Right renal pelvis (tissue), 4 donors: ENCODE results near the gene STX8. TPM values are rescaled to one million over a fixed set of nuclear protein-coding genes. Genes with fewer than 3 reads are reported as not detected.

ENCODE experiments used
- DNase-seq, 4 donors: peaks; one replicate each; pipeline ENCODE4 v3.0.0-alpha.2; 2013; ENCODE audit warnings: low read depth in 4 of 4, low spot score in 3 of 4, missing footprints in 1 of 4
- polyA plus RNA-seq, 4 donors: library from polyadenylated mRNA; unstranded; fragments of 120-200 nt; gene quantifications; one replicate each; pipeline ENCODE4 v1.2.1, GENCODE V29; 2013; ENCODE audit not compliant: insufficient read length in 4 of 4

The STX8 gene
- polyA plus RNA-seq, 4 donors, result 64.2 to 66.9 (median 64.6) TPM

DNA sequence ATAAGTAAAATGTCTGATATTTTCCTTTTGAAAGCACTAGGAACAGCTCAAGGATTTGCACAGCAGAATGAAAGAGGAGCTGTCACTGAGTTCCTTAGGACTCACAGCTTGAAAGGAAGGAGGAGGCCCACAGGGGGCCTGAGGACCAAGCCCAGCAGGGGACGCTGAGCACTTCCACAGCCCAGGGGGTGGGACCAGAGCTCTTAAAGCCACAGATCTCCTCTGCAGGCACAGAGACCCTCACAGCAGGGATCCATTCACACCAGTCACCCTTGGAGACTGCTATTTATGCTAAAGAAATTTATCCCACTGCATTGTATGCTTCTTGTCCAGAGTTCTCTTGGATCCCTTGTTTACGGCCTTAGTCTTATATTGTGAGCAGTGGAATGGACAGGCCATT, 253.3 kb downstream of the STX8 start:
- no peak for DNase-seq

GRCh38 chr17:9321890-9322289, 253.7 kb downstream of the STX8 start:
- DNase-seq, result no peak

DNA sequence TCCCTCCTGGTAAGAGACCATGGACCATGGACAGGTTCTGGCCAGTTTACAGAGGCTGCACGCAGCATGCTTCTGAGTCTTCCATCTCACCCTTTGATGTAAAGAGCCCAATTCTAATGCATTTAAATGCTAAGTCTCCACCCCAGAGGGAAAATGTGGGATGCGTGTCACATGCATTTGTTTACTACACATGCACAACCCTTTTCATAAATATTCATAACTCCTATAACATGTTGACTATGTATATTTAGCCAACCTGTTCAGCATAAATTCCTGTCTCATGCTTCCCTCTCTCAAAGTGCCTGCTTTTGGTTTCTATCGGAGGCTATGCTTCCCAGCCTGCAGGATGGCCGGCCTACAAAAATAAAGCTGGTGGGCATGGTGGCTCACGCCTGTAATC, 260.3 kb downstream of the STX8 start:
- DNase-seq, result no peak

- DNase-seq, result no peak
Observed at GRCh38 chr17:9313346-9313745, 262.3 kb downstream of the STX8 start.

- no peak for DNase-seq
Observed at GRCh38 chr17:9309216-9309615, 266.4 kb downstream of the STX8 start.

DNA sequence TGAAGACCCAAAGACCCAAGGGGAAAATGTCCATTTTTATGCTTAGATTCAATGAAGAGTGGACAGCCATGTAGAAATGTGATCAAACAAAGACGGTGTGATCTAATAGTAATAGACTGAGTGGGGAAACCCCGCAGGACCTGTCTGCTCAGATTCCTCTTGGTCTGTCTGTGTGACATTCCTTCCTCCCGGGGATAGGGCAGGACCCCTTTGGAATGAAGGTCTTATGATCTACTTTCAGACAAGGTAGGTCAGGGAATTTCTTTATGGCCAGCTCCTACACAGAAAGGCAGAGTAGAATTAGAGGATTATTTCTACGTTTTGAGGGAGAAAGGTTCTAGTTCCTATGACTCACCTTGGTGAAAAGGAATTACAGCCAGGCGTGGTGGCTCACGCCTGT, 267.6 kb downstream of the STX8 start:
- no peak for DNase-seq

GRCh38 chr17:9307313-9307998, 268.2 kb downstream of the STX8 start:
- DNase-seq, result no peak

DNA sequence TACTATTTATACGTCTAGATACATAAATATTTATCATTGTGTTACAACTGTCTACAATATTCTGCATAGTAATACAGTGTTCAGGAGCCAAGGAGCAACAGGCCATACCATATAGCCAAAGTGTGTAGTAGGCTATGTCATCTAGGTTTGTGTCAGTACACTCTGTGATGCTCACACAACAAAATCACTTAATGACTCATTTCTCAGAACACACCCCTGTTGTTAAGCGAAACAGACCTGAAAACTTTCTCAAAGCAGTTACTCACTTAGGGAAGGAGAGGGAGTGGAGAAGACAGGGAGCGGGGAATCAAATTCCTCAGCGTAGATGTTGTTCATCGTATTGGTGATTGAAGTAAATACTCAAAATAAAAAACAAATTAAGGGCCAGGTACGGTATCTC, 269.5 kb downstream of the STX8 start:
- no peak for DNase-seq

DNA sequence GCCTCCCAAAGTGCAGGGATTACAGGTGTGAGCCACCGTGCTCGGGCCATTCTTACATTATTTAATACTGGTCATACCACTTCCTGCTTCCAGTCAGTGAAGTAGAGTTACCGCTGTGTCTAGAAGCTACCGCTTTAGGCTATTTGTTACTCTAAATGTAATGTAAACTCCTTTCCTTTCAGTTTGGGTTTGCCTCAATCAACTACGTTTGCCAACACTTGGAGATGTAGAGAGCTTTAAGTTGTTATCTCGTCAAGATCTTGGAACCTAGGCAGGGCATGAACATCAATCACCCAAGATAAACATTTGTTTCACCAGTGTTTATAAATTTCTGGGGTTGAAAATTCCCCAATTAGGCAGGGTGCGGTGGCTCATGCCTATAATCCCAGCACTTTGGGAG, 275.9 kb downstream of the STX8 start:
- DNase-seq, result no peak

DNA sequence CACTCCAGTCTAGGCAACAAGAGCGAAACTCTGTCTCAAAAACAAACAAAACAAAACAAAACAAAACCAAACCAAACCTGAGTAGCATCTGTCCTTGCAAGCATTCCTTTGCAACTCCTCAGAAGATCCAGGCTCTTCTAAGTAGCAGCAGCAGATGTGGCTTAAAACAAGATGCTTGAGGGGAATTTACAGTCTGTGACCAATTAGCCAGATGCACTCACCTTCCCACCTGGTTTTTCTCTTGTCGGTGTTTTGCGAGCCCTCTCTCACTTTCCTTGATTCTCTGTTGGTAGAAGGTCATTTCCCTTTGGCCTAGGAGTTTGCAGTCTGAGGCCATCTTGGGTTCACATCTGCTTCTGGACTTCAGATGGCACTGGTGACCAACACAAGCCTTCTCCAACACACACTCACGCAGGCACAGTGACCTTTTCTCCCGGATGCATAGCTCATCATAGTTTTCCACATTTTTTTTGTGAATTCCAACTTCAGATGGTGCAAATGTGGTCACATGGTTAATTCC, 276.8 kb downstream of the STX8 start:
- no peak for DNase-seq

DNA sequence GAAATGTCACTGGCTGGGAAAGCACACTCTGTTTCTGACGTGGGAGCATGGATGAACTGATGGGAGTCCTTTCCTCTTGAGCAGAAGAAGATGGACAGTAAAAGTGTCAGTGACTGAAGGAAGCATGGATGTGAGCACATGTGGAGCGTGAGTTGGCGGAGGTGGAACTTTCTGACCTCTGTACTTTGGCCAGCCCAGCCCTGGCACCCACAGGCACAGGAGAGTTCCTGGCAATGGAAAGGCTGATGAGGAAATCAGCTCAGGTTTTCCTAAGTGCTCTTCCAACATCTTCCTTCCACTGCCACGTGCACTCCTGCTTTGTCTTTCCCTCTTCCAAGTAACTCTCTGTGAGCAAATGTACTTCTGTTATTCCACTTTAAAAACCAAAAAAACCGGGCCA, 277.5 kb downstream of the STX8 start:
- no peak for DNase-seq

- no peak for DNase-seq
Observed at GRCh38 chr17:9294661-9295210, 280.9 kb downstream of the STX8 start.

DNA sequence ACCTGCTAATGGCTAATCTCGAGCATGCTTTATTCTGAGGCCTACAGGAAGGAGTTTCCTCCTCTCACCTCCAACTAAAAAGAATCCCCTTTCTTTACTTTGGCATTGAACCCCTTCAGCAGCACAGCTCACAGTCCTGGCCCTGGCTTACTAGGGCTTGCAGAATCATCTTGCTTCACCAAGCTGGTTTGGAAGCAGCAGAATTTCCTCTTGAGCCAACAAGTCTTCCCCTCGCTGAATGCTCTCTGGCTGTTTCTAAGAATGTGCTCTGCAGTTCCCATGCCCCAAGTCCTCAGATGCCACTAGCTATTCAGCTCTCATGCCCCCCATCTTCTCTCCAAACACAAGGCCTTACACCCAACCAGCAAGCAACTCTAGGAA, 283.1 kb downstream of the STX8 start:
- DNase-seq, result no peak

- DNase-seq, result no peak
Observed at GRCh38 chr17:9291912-9292560, 283.6 kb downstream of the STX8 start.

GRCh38 chr17:9290226-9290613, 285.4 kb downstream of the STX8 start:
- DNase-seq, result no peak

DNA sequence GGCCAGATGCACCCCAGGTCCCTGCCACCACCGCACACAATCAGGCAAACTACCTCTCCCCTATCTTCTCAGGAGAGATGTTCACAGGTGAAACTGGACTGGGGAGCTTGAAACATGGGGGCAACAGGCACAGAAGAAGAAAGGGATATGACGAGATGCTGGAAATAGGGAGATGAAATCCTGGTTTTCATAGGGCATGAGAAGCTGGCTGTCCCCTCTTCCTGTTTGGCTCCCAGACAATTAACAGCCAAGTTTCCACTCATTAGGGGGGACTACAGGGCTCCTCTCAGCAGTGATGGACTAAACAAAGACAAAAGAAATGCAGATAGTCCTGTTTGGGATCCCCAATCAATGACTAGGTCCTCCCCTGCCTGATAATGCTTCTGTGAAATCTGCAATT, 288.3 kb downstream of the STX8 start:
- no peak for DNase-seq

DNA sequence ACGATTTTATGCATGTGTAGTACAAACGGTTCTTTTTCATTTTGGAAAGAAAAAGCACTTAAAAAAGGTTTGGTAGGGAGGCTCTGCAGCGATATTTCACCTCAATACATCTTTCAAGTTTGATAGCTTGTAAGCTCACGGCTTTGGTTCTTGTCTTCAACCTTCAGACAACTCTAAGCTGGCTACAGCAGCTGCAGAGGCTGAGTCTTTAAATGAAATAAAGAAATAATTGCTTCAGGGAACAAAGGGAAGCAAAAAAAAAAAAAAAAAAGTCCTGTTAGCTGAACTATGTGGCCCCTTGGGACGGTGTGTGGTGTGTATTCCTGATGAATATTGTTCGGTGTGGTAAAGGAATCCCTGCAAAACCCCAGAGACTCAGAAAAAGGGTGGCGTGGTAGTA, 289.2 kb downstream of the STX8 start:
- no peak for DNase-seq

DNA sequence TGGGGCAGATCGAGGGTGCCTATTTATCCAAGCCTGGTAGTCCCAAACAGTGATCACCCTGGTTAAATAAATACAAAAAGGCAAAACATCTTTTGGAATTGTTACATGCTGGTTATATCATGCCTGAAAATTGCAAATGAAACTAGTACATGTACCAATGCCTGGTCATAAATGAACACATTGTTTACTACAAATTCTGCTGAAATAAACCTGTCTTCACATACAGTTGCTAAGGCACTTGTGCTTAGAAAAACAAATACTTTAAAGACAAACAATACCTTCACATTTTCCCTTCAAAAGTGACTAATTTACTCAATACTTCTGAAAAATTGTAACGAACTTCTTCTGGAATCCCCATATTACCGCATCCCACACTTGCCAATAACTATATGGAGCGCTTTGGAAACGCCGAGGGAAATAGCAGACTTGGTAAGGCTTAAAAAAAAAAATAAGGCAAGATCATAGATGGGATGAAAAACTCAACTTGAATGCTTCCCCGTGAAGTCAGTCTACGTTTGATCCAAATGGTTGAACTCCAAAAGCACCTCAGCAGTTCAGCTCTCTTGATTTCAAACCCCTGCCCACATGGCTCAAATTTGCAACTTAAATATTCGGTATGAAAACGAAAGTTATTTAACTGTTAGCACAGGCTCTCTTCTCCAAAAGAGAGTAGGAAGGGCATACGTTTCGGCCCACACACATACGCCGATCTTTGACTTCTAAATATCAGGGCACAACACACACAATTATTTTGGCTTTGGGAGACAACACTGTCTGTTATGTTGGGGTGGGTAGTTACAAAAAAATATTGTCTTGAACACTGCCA, 289.8 kb downstream of the STX8 start:
- DNase-seq, result no peak

DNA sequence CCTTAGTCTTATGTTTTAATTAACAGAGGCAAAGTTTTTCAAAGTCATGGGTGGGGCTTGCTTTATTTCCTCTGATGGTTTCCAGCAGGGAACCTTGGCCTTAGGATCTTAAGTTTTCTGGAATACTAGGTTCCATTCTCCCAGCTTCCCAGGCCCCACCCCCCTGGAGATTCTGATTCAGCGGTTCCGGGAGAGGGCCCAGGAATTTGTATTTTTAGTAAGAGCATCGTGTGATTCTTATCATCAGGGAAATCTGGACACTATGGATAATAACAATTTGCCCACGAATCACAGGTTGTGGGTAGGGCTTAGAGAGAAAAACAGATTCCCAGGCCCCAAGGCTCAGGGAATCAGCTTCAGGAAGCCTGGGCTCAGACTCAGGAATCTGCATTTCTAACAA, 290.7 kb downstream of the STX8 start:
- no peak for DNase-seq

DNA sequence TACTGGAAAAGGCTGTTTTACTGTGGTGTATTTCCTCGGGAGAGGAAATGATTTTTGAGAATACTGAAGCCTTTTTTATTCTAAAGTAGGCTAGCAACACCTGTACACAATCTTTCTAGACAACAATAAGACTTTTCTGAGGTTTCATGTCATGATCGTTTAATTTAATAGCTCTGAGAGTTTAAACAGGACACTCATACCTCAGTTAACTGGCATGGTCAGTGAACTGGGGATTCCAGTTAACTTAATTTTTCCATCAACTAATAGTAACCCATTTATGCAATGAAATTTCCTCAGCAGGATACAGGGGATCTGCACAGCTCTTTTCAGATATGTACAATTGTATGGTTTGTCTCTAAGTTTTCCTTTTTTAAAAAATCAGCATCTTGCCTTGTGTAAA, 291.7 kb downstream of the STX8 start:
- no peak for DNase-seq

- DNase-seq, result no peak
Observed at GRCh38 chr17:9279893-9280292, 295.7 kb downstream of the STX8 start.
